Stimulated activated CD8-positive, alpha-beta memory T cell treated with anti-CD3 and anti-CD28 coated beads, Interleukin-15, amount 100 ng/mL, for 1 hour (primary cell): ENCODE measurements around the gene APOL3.
"Not testable (repeated sequence)": the region's sequence is repeated elsewhere in the genome, so short reads cannot be mapped to it uniquely, and the experiment has no call there.

Experiments
- DNase-seq: peaks from one replicate; pipeline ENCODE4 v3.0.0-alpha.2; 2020; ENCODE audit warnings: low read depth

APOL3 gene

DNA sequence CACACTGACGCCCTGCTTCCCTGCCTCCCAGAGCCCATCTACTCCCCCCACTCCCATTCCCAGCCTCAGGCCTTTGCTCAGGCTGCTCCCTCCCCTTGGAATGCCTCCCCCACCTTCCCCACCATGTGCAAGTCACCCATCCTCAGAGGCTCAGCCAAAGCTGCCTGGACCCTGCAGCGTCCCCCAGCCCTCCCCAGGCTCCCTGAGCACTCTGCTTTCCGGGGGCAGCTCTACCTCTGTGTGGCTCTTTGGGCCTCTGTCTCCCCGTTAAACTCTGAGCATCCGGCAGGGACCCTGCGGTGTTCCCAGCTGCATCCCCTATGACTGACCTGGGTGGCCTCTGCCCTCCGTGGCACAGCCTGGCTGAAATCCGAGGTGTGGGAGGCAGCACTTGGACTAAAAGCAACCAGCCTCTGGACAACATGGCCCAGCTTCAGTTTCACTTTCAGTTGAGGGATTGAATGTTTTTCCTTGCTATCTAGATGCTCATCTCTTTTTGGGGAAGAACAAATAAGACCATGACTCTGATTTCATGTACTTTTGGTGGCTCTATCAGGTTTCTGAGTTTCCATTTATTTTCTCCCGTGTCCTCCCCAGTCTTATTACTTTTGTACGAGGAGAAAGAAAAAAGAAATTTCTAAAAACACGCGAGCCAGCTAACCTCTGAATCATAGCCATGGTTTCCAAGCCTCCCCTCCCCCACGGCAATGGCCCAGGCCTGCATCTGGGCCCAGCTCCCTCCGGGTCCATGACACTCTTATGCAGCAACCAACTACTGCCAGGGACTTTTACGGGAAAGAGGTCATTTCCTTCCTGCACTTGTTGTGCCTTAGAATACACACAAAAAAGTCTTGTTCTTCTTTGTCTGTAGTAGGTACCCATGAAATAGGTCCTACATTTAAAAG, 3.8 kb downstream of the APOL3 start:
- peak; percentile 49 for DNase-seq

DNA sequence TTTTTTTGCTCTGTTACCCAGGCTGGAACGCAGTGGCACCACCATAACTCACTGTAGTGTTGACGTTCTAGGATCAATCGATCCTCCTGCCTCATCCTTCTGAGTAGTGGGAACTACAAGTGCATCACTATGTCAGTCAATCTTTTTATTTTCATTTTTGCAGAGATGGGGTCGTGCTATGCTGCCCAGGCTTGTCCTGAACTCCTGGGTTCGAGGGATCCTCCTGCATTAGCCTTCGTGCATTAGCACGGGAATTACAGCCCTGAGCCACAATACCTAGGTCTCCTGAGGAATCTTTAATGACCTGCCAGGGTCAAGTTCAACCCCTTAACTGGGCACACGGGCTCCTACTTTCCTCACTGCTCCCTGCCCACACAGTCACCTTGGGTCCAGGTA, 4.4 kb downstream of the APOL3 start:
- DNase-seq: no peak

GRCh38 chr22:36155702-36156101, 4.9 kb downstream of the APOL3 start:
- no peak for DNase-seq

DNA sequence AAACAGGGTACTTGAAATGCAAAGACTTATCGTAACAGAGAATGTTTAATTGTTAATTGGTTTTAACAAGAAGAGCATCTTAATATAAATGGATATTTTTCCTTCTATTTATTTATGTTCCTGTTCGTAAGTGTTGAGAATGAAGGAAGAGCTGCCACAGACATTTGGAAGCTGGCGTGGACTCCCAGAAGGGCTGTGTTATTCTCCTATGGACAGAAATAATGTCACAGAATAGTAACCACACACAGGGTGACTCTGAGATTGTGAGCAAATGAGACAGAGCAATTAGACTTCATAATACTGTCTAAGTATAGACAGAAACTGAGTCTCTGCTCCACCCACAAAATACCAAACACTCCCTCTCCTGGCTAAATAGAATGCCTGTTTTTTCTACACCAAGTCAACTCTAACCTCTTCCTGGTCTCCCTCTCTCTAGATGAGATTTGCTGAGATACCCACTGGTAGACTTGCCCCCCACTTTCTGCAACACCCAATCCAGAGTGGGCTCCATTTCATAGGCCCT, 6.1 kb downstream of the APOL3 start:
- DNase-seq: no peak

- no peak for DNase-seq
Measured at GRCh38 chr22:36153501-36154422, 6.8 kb downstream of the APOL3 start.

GRCh38 chr22:36152821-36153220, 7.7 kb downstream of the APOL3 start:
- not testable (repeated sequence) for DNase-seq

GRCh38 chr22:36152088-36152487, 8.5 kb downstream of the APOL3 start:
- DNase-seq: no peak

DNA sequence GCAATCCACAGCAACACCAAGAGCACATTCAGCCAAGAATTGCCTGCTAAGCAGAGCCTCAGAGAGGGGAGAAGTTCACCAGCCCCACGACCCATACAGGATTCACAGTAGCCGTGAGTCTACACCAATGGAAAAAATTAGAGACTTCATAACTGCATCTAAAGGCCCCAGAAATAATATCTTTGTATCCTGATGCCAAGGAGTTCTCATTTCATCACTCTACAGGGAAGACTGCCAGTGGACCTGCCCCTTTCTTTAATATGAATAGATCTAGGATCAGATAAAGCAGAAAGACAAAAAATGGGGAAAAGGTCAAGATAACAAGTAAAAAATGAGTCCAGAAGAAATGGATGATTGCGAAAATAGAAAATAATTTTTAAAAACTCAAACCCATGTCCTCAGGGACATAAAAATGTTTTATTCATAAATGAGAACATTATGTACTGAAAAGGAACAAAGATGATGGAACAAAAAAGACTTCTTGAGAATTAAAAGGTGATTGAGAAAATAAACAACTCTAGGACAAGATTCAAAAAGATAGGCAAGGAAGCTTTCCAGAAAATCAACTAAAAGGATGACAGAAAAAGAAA, 9.5 kb downstream of the APOL3 start:
- DNase-seq: no peak

GRCh38 chr22:36149441-36149840, 11.1 kb downstream of the APOL3 start:
- DNase-seq: no peak

DNA sequence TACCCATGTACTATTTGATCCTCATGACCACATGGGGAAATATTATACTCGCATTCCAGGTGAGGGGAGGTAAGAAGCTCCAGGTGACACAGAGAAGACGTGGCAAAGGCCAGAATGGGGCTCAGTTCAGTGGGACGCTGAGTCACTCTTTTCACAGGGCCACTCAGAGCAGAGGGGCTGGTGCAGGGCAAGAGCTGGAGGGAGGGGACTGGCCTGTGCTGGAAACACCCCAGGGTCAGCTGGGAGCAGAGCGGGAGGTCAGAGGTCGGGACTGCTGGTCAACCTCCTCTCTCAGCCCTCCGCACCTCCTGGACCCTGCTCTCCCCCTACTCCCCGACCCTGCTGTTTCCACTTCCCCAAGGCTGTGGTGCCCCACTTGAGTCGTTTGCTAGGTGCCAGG, 12.1 kb downstream of the APOL3 start:
- DNase-seq: no peak

DNA sequence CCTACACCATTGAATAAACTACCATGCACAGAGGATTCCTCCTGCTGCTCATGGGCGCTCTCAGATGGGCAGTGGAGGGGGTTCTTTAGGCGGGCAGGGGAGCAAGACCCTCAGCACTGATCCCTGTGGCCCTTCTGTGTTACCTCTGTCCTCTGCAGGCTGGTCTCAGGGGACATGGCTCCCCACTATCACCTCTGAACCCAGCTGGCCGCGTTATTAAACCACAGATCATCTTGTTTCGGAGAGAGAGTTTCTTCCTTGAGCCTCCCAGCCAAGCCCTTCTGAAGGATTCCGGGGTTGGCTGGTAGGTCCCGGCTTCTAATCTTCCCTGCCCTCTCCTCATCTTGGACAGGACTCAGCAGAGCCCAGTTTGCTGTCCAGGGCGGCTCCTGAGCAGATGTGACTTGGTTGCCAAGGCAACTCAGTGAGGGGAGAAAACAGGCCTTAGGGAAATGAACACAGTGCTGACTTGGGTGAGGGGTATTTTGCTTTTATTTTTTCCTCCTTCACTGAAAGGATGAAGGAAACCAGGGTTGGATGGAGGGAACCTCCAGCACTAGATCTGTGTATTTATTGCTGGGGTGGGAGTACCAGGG, 13.3 kb downstream of the APOL3 start:
- no peak for DNase-seq

DNA sequence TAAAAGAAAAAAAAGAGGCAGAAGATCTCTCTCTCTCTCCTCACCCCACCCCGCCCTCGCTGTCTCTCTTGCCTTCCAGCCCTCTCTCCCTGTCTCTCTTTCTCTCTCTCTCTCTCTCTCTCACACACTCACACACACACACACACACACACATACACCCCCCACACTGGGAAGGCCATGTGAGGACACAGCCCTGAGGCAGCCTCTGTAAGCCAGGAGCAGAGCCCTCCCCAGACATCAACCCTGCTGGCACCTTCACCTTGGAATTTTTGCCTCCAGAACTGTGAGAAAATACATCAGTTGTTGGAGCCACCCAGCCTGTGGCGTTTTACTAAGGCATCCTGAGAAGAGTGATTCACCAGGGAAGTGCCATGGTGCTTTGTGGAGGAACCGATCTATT, 14.7 kb downstream of the APOL3 start:
- DNase-seq: no peak

- no peak for DNase-seq
Measured at GRCh38 chr22:36144886-36145541, 15.5 kb downstream of the APOL3 start.

DNA sequence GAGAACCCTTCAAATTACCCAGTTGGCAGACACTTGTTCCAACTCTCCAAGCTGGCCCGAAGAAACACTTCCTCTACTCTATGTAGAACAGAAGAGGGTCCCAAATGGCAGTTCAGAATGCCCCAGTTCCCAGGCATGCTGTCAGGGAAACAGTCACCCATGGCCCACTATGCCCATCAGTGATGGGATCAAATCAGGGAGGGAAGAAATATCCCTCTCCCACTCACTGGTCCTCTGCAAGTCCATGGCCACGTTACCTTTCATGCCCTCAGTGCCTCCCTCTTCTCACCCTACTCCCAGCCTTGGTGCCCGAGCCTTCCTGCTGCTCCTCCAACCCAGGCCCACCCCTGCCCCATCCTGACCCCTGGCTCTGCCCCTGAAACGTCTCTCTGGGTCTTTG, 16.6 kb downstream of the APOL3 start:
- no peak for DNase-seq

- no peak for DNase-seq
Measured at GRCh38 chr22:36143066-36143815, 17.3 kb downstream of the APOL3 start.

DNA sequence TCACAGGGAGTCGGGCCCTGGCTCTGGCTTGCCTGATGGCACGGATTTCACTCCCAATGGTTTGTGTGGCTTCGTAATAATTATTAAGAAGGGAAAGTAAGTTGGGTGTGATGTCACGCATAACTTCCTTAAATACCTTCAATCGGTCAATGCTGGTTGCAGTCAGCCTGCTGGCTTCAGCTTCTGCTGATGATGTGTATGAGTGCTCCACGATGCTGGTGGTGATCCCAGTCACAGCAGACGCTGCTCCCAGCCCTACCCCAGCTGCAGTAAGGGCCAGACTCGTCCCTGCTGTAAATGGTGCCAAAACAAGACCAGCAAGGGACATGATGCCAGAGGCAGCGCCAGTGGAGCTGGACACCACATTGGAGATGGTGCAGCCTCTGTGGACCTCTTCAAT, 19.1 kb downstream of the APOL3 start:
- DNase-seq: no peak

- DNase-seq: not testable (repeated sequence)
Measured at GRCh38 chr22:36138709-36139108, 21.8 kb downstream of the APOL3 start.

- DNase-seq: no peak
Measured at GRCh38 chr22:36136988-36137387, 23.6 kb downstream of the APOL3 start.

DNA sequence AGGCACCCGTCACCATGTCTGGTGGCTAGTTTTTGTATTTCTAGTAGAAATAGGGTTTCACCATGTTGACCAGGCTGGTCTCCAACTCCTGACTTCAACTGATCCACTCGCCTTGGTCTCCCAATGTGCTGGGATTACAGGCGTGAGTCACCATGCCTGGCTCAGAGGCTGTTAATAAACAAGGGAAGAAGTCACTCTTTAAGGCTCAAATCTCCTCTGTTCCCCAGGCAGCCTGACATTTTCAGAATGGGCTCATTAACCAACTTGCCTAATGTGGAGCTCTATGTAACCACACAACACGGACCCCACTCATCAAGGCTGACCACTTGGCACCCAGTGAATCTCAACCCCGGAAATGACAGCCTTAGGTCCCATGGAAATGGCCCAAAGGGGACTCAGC, 24.1 kb downstream of the APOL3 start:
- DNase-seq: no peak

GRCh38 chr22:36135306-36135980, 25.1 kb downstream of the APOL3 start:
- no peak for DNase-seq
